DMS 273 treated with DMSO at 0.1 percent for 48 hours (cell line): ENCODE data around the gene BTBD2.

Experiments
- DNase-seq: peaks from one replicate; lab custom pipeline; 2025; lab: John Stamatoyannopoulos, UW

Gene BTBD2

DNA sequence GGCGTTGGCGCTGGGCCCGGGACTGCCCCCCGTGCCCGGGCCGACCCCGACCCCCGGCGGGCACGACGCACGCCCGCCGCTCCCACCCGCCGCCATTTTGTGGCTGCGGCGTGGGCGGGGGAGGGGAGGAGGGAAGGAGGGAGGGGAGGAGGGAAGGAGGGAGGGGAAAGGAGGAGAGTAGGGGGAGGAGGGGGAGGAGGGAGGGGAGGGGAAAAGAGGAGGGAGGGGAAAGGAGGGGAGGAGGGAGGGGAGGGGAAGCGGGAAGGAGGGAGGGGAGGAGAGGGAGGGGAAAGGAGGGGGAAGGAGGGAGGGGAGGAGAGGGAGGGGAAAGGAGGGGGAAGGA, at the start of gene BTBD2:
TSS of gene BTBD2 (minus strand) at position 107 of the 343 bp plus-strand sequence. CDS start at position 96, 11 bp downstream.
- no peak for DNase-seq

DNA sequence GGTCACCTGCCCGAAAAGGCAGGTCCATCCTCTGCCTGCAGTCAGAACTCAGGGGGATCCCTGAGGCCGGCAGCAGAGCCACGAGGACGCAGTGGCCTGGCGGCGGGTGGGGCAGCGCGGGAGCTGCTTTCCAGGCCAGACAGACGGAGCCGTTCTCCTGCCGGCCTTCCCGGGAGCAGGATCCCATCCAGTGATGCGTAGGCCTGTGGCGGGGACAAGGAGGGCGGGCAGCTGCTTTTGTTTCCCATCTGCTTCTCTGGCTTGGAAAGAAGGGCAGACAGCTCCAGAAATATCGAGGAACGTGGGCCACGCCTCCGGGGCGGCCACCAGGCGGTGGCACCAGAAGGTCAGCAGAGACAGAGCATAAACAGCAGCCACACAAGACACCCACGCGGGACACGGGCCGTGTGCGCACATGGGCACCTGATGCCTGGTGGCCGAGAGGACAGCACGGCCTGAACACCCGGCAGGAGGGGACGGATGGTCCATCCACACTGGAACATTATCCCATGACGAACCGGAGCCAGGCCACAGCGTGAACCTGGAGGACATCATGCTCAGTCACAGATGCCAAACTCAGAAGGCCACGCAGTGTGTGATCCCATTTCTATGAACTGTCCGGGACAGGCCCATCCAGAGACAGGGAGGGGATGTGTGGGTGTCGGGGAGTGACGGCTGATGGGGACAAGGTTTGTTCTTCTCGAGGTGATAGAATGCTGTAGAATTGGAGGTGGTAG, 49.4 kb upstream of the BTBD2 start:
- DNase-seq: peak; percentile 48

DNA sequence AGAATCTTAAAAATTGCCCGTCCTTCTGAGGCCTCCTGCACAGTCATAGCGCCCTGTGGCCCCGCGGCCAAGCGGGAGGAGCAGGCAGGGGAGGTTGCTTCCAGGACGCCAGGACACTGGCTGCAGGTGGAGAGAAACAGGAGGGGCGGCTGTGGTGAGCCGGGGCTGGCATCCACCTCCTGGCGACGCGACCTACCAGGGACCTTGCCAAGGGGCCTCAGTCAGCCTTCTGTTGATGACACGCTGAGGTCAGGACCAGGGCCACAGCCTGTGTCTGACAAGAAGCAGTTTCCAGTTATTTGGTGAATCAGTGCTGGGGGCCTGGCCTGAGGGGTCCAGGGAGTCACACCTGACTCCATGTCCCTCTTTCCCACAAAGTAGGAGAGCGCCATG, 48.9 kb upstream of the BTBD2 start:
- DNase-seq: no peak

DNA sequence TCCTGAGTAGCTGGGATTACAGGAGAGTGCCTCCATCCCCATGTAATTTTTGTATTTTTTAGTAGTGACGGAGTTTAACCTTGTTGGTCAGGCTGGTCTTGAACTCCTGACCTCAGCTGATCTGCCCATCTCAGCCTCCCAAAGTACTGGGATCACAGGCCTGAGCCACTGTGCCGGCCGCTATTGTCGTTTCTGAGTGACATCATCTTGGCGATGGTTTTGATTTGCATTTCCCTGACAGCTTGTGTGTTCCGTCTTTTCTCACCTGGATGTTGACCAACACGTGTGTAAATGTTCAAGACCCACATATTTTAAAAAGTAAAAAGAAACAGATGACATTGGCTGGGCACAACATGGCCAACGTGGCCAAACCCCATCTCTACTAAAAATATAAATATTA, 48.3 kb upstream of the BTBD2 start:
- DNase-seq: no peak

DNA sequence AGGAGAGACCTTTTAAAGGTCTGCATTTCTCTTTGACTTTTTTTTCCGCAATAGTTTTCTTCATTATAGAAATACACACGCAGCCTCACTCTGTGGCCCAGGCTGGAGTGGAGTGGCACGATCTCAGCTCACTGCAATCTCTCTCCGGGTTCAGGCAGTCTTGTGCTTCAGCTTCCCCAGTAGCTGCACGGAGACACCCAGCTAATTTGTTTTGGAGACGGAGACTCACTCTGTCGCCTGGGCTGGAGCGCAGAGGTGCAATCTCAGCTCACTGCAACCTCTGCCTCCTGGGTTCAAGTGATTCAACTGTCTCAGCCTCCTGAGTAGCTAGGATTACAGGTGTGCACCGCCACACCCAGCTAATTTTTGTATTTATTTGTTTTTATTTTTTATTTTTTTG, 47.3 kb upstream of the BTBD2 start:
- no peak for DNase-seq

DNA sequence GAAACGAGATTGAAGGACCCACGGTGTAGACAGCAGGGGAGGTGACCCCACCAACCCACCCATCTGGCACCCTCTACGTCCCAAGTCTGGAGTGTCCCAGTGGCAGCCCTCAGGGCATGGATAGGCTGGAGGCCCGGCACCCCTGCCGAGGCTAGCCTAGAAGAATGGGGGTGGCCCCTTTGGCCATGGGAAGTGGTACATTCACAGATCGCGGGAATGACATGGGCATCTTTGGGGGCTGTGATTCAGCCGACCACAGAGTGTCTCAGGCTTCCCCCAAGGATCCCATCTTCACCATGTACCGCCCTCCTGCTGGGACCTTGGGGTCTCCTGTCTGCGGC, 46.8 kb upstream of the BTBD2 start:
- DNase-seq: no peak

DNA sequence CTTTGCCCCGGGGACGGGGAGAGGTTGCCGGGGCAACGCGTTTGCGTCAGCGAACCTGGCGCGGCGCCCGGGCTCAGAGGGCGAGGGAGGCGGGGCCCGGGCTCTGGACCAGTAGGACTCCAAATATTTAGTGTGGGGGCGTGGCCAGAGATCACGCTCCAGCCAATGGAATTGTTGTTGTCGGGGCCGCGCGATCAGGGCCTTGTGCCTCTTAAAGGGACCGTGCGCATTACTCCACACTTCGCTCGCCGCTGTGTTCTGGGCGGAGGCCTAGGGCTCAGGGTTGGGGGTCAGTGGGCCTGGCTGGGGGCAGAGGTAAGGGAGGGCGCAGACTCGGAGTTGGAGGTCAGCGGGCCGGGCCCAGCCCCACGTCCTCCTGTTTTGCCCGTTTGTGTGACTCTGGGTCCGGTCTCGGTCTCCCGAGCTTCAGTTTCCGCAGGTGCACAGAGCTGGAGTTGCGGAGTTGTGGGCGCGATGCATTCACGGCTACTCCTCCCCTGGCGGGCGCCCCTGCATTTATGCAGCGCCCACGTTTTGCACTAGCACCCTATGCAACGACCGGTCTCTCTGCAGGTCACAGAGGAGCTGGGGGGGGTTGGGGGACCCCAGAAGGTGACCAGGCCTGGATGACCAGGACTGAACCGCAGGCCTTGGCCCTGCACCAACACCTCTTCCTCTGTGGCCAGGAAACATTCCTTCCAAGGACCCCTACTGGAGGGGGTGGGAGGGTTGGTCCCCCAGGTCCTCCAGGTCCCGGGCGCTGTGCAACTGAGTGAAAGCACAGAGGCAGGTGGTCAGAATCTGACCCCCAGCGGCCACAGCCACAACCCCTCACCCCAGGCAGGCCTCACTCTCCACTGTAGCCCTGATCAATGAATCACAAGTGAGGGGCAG, 46.2 kb upstream of the BTBD2 start:
- DNase-seq: peak; percentile 96

DNA sequence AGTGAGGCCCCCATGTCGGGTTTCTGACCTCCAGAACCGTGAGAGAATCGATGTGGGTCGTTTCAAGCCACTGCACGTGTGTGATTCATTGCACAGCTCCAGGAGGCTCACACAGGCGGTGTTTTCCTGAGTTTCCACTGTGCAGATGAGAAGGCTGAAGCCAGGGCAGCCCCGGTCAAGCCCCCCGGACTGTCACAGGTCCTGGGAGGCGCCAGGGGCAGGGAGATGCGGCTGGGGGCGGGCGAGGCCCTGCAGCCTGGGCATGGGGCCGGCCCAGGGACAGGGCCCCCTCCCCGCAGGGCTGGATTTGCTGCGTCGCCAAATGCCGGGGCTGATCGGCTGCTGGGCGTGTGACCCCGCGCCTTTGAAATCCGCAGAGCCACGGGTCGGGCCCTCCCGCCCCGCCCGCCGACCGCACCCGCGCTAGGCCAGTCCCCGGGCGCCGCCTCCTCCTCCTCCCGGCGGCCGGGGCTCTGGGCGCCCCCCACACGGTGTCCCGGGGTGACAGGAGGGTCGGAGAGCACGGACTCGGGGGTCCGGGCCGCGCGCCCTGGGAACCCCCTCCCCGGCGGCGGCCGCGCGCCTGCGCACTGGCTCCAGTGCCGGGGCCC, 45.5 kb upstream of the BTBD2 start:
- no peak for DNase-seq

DNA sequence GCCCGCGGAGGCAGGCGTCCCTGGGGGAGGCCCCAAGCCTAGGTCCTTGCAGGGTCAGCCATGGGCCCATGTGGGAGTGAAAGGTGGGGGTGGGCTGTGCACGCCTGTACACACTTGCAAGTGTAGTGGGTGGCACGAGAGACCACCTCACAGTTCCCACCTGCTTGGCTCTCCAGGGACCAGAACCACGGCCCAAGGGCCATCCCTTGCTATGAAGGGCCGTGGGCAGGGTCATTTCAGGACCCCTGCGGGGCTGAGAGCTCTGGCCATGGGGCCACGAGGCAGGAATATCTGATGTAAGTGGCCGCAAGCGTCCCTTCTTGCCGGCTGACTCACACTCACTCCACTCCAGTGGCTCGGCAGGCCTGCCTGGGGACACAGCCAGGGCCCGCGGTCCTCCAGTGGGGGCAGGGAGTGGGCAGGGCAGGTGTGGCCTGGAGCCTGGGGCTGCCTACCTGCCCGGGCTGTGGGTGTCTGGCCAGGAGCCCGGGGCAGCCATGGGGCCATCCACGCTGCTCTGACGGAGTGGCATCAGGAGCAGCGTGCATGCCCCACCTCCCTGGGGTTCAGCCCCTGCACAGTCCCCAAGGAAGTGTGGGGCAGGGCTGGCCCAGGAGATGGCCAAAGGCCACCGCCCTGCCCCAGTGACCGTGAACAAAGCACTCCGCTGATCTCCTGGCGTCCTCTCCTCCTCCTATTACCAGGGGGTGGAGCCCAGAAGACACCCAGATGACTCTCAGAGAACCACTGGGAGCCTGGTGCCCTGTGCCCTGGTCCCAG, 44.1 kb upstream of the BTBD2 start:
- no peak for DNase-seq

DNA sequence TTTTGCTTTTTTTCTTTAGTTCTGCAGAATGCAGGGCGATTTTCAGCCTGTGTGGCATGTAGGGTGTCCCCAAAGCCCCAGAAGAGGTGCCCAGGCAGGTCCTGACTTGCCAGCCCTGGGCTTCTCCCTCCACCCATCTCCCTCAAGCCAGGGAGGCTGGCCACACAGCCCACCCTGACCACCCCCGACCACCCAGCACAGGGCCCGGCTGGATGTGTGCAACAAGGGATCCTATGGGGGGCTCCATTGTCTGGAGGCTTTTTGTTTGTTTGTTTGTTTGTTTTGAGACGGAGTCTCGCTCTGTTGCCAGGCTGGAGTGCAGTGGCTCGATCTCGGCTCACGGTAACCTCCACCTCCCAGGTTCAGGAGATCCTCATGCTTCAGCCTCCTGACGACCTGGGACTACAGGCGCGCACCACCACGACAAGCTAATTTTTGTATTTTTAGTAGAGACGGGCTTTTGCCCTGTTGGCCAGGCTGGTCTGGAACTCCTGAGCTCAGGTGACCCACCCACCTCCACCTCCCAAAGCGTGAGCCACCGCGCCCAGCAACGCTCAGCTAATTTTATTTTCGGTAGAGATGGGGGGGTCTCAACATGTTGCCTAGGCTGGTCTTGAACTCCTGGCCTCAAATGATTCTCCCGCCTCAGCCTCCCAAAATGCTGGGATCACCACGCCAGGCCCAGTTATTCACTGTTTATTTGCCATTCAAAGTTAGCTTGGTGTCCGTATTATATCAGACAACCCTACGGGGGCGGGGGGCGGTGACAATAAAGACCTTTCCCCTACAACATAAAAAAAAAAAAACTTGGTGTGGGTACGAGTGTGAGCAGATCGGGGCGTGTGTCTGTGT, 43.3 kb upstream of the BTBD2 start:
- no peak for DNase-seq

DNA sequence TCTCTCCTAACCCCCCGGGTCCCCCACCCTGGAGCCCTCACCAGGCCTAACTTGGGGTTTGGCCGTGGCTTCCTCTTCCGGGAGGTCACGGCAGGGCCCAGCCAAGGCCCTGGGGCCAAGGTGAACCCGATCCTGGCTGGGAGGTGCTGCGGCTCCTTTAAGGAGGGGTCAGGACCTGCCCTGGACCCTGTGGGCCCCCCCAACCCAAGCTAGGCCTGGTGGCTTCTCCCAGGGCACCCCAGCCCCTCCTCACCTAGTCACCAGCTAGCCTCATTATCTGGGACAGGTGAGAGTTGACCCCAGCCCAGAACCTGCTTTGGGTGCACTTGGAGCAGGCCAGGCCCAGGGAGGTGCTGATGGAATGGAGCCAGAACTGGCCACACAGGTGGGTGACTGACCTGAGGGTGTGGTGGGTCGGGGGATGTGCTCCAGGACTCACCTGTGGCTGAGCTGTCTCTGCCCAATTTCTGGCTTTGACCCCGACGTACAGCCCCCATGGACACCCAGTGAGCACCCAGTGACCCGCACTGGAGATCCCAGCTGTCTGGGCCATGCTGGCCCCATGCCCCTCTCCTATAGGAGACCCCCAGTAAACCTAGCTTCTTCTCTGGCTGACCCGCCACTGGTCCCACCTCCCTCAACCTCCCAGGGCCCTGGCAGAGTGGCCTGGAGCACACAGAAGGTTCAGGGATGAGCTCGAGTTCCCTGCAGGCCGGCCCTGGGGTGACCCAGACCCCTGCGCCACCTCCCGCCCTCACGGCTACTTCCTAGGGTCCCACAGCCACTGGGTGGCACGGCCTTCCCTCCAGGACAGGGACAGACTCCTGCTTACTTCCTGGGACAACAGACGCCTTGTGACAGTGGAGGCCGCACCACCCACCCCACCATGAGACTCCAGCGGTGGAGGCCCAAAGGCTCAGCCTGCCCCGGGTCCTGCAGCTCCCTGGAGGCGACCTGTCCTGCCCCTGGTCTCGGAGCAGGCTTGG, 42.3 kb upstream of the BTBD2 start:
- no peak for DNase-seq

DNA sequence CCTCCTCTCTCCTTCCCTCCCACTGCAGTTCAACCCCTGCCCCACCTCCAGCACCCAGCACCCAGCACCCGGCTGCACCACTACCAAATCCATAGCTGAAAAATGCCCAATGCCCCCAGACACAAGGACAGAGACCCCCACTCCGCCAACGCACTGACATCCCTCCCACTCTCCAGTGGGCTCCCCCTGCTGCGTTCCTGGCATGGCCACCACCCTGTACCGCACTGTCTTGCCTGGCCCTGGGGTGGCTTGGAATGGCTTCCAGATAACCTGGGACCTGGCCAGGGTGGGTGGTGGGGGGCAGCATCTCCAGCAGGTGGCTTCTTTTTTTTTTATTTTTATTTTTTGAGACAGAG, 41.3 kb upstream of the BTBD2 start:
- no peak for DNase-seq

DNA sequence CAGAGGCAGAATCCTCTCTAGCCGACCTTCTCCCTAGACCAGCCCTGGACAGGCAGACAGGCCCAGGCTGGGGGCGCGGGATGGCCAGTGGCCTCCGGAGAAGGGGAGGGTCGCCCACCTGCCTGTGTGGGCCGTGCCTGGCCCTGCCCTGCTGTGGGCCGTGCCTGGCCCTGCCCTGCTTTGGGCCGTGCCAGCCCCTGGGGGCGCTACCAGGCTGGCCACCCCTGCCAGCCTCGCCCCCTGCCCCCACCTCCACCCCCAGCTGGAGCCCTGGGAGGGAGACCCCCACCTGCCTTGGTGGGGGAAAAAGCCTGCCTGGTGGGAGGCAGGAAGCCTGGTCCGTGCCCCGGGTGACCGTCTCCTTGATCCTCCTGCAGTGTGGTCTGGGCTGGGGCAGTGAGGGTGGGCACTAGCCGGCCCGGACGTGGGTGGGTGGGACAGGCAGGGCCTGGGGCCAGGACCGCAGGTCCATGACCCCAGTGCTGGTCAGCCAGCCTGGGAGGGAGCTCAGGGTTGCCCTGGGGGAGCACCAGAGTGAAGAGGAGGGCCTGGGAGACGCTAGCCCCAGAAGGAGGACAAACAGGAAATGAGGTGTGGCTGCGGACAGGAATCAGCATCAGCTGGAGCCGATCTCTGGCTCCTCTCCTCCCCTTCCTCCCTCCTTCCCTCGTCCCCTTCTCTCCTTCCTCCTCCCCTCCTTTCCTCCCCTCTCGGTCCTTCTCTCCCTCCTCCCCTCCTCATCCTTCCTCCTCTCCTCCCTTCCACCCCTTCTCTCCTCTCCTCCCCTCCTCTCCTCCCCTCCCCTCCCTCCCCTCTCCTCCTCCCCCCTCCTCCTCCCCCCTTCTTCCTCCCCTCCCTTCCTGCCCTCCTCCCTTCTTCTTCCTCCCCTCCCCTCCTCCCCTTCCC, 40.7 kb upstream of the BTBD2 start:
- DNase-seq: no peak

DNA sequence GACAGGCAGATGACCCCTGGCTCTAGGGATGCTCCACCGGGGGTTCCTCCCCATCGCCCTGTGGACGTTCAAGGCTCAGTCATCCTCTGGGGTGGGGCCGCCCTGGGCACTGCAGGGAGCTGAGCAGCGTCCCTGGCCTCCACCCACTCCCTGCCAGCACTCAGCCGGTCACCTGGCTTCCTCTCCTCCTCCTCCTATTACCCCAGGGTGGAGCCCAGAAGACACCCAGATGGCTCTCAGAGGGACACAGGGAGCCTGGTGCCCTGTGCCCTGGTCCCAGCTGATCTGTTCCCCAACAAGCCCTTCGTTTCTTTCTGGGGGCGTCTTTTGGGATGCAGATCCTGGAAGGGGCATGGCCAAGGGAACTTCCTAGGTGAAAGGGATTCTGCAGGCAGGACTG, 39.2 kb upstream of the BTBD2 start:
- DNase-seq: no peak

DNA sequence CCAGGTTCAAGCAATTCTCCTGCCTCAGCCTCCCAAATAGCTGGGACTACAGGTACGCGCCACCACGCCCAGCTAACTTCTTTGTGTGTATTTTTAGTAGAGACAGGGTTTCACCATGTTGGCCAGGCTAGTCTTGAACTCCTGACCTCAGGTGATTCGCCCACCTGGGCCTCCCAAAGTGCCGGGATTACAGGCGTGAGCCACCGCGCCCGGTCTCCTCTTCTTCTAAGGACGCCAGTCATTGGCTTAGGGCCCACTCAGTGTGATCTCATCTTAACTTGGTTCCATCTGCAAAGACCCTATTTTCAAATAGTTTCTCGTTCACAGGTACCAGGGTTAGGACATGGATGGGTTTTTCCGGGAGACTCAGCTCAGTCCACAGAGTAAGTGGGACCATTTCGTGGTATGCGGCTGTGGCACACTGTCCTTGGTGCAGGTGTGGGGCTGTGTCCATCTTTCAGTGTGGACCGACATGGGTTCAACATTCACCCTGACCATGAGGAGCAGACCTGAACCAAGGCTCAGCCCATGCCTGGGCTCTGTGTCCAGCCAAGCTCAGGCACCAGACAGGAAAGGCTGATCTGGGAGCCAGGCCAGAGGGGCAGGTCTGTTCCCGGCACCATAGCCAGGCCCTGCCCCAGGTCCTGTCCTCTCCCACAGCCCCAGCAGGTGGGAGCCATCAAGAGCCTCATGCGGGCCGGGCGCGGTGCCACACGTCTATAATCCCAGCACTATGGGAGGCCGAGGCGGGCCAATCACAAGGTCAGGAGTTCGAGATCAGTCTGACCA, 38.3 kb upstream of the BTBD2 start:
- no peak for DNase-seq

DNA sequence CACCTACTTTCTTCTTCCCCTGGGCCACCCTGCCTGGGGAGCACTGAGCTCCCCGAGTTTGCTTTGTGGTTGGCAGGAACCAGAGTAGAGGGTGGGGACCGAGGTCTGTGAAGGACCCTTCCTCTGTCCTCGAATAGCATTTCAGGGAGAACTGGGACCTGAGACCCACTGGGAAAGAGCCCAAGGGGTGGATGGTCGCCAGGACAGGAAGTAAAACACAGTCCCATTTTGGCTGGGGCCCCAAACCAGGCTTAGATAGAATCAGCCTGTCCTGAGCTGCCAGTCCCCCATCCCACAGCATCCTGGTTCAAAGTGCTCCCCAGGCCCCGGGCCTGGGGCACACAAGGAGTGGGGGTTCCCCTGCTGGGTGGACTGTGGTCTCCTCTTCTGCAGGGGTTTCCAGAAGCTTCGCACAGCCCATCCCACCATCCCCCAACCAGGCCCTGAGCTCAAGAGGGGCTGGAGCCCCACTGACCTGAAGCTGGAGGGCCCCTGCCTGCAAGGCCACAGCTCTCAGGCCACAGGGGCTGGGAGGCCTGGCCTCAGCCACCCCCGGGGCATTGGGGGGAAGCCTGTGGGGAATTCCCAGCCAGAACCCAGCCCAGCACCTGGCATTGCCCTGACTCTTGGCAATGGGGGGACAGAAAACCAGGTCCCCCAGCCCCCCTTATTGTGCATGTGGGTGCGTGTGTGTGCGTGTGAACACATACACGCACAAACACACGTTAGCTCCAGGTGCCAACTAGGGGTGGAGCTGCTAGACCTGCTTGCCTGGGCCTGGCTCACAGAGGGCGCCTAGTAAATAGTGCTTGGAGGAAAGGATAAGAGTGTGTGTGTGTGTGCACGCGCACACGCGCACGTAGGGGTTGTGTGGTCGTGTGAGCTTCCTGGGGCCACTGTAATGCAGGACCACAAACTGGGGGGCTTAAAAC, 36.5 kb upstream of the BTBD2 start:
- no peak for DNase-seq
